ENCODE data around the gene DCBLD2.
"Not testable (repeated sequence)": the region's sequence is repeated elsewhere in the genome, so short reads cannot be mapped to it uniquely, and the experiment has no call there.

Gene DCBLD2

DNA sequence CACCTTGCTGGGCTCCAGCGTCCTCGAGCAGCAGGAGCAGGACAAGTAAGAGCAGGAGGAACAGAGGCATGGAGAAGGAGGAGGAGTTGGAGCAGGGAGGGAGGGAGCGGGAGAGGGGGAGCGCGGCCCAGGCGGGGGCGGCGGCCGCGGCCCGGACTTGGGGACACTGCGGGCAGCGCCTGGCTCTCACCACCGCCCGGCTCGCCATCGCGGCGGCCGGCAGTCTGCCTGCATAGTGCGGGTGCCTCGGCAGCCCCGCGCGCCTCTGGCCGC, 440 bp downstream of the DCBLD2 start:
- no peak for DNase-seq
- Mint-ChIP-seq H3K4me1 (peaks cover 15% of the 10 kb centered on the region), H3K4me3 (peak overlapping the region; percentile 79), H3K36me3 (no peaks in the 10 kb centered on the region), H3K27ac (no peak overlapping the region), H3K9me3 (no peaks in the 10 kb centered on the region), H3K27me3 (peaks cover 25% of the 10 kb centered on the region)
- CTCF ChIA-PET: no interaction called here

DNA sequence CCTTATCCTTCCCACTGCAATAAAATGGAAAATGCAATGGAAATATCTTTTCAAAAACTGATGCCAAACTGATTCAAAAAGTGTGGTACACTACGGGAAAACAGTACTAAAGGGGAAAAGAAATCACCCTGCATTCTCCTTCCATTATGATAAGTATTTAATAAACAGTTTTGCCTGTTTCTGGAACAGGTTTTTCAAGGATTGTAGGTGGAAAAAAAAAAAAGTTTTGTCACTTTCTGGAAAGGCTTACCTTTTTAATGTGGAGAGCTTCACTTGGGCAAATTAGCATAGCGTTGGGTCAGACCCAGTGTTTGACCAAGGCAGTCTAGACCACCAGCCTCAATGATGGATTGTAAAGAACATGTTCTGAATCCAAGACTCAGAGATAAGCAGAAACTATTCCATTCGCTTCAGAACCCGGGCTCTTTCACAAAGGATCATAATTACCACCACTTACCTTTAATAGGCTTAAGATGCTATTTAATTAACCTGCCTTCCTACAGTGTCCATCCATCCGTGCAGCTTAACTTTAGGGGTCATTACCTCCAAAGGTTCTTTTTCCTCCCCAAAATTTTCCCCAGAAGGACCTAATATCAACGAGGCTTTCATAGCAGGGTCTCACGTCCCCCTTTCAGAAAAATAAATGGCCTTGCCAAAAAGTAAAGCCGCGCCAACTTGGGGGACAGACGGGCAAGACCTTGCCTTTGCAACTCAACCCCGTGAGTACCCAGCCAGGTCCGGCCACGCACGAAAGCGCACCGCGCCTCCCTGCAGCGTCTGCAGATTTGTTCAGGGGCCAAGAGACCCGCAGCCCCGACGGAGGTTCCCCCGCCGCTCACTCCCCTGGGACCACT, 1.0 kb downstream of the DCBLD2 start:
- H3K27me3 Mint-ChIP-seq: peaks cover 25% of the 10 kb centered on the region
- H3K9me3 Mint-ChIP-seq: no peaks in the 10 kb centered on the region
- H3K36me3 Mint-ChIP-seq: no peaks in the 10 kb centered on the region
- no peak overlapping the region for H3K27ac Mint-ChIP-seq
- DNase-seq: peak; percentile 37
- H3K4me3 Mint-ChIP-seq: peak overlapping the region; percentile 79
- H3K4me1 Mint-ChIP-seq: peaks cover 15% of the 10 kb centered on the region
- CTCF ChIA-PET: interaction anchor here (0.9 kb wide), 1 partner anchor 11 kb away, joined by 3 read pairs; no protein-coding TSS in a partner anchor

DNA sequence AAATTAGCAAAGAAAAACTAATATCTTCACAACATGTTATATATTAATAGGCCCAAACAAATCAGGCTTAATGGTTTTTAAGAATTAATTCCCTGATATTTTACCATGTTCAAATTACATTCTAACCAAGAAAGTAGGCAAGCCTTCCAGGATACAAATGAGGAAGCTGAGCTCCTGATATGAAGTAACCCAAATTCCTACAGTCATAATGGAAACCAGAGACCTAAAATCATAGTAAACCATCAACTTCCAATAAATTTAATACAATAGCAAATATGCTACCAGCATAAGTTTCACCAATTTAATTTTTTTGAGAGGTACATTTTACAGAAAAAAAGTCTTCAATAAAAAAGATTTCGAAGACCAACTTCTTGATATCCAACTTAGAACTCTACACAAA, 3.8 kb downstream of the DCBLD2 start:
- Mint-ChIP-seq H3K4me1 (peaks cover 15% of the 10 kb centered on the region), H3K9me3 (no peaks in the 10 kb centered on the region), H3K27me3 (peaks cover 17% of the 10 kb centered on the region), H3K27ac (no peak overlapping the region), H3K36me3 (no peaks in the 10 kb centered on the region), H3K4me3 (no peak overlapping the region)
- DNase-seq: no peak
- CTCF ChIA-PET: no interaction called here

DNA sequence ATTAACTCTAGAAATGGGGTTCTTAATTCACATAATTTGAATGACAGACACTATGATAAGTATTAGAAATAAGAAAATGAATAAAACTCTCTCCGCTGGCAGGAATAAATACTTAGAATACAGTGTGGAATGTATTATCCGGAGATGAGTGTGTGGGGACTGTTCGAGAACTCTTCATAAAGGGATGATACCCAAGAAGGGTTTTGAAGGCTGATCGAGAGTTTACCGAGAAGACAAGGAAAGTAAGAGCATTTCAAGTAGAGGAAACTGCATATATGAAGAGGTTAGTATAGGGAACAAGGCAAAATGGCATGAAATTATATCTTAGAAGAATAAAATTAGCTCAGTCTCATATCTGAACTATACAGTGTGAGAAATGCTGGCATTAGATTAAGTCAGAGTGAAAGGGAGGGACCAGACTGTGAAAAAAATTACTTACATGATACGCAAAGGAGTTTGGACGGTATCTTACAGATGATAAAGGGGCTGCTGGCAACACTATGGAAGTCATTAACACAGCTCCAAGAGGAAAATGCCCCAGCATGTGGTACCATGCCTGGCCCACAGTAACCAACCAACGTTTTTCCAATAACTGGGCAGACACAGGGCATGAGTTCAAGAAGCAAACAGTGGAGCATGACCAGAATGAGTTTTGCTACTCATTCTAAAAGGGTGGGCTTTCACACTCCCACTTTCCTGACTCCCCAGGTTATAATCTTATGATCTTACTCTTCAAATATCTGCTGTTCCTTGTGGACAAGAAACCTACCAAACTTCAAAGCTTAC, 6.5 kb downstream of the DCBLD2 start:
- no peak overlapping the region for H3K27ac Mint-ChIP-seq
- no peak overlapping the region for H3K4me3 Mint-ChIP-seq
- CTCF ChIA-PET: no interaction called here
- no peaks in the 10 kb centered on the region for H3K9me3 Mint-ChIP-seq
- no peaks in the 10 kb centered on the region for H3K36me3 Mint-ChIP-seq
- H3K27me3 Mint-ChIP-seq: peaks cover 5% of the 10 kb centered on the region
- no peak for DNase-seq
- peaks cover 3% of the 10 kb centered on the region for H3K4me1 Mint-ChIP-seq

DNA sequence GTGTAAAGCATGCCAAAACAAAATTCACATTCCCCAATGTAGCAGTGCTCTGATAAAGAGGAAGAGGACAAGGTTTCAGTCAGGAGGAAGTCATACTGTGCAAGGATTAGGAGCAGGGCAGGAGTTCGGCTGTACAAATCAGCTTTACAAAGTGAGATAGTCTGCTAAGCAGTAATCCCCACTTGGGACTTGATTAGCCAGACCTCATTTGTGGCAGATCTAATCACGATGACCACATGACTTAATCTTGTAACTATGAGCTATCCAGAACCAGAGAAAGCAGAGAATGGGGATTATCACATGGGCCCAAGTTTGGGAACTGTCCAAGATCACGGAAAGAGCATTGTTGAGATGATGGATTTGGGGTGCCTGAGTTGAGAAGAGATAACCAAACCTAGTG, 7.8 kb downstream of the DCBLD2 start:
- no peak for DNase-seq
- H3K36me3 Mint-ChIP-seq: no peaks in the 10 kb centered on the region
- no peaks in the 10 kb centered on the region for H3K27me3 Mint-ChIP-seq
- H3K4me3 Mint-ChIP-seq: no peak overlapping the region
- no peaks in the 10 kb centered on the region for H3K9me3 Mint-ChIP-seq
- no peak overlapping the region for H3K27ac Mint-ChIP-seq
- no peaks in the 10 kb centered on the region for H3K4me1 Mint-ChIP-seq
- CTCF ChIA-PET: no interaction called here

DNA sequence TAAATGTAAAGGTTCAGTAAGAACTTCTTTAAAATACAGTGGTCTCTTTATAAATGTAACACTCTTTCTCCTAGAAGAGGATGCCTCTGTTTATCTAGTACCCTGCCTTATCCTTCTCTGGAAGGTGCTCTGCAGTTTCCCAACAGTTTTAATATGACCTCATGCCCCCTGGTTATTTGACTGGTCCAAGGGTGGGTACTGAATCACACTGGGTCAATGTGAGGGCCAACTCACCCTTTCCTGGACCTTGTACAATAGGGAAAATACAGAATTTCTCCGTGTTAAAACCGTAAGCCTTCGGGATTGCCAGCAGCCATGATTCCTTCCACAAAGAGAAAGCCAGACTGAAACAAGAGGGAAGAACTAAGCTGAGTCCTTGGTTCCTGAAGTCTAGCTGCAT, 9.2 kb downstream of the DCBLD2 start:
- Mint-ChIP-seq H3K4me3 (no peak overlapping the region), H3K27ac (no peak overlapping the region), H3K9me3 (no peaks in the 10 kb centered on the region), H3K4me1 (no peaks in the 10 kb centered on the region), H3K36me3 (no peaks in the 10 kb centered on the region), H3K27me3 (no peaks in the 10 kb centered on the region)
- DNase-seq: no peak
- CTCF ChIA-PET: no interaction called here

DNA sequence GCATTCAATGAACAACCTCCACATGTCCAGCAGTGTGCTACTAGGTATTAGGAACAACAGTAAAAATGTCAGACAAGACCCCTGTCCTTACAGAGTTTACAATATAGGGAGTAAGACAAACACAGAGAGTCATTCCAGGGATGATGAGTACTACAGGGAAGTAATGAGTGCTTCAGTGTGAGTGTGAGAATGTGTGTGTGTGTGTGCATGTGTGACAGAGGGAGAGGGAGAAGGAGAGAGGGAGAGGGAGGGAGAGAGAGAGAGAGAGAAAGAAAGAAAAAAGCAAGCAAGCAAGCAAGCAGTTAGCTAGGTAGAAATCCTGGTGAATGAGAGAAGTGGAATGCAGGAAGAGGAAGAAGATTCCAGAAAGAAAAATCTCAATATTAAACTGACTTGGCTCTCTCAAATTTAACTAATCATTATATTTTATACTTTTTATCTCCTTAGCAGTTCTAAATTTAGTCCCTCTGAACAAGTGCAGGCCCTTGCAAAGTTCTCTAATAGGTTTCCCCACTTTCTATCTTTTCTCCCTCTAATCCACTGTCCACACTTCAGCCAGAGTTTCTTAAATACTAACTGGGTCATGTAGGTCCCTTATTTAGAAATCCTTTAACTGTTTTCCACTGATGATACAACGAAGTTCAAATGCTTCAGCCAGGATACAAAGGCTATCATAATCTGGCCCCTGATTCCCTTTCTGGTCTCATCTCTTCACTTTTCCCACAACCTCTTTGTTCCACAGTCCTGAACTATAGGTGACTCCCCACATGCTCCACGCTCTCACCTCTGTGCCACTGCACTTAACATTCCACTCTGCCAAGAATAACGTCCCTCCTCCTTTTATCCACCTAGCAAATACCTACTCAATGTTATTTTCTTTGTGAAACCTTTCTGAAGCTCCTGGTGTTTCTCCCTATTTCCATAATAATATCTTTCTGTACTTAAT, 10.3 kb downstream of the DCBLD2 start:
- DNase-seq: no peak
- Mint-ChIP-seq H3K27me3 (no peaks in the 10 kb centered on the region), H3K4me1 (no peaks in the 10 kb centered on the region), H3K27ac (no peak overlapping the region), H3K4me3 (no peak overlapping the region), H3K36me3 (no peaks in the 10 kb centered on the region), H3K9me3 (no peaks in the 10 kb centered on the region)
- CTCF ChIA-PET: no interaction called here

DNA sequence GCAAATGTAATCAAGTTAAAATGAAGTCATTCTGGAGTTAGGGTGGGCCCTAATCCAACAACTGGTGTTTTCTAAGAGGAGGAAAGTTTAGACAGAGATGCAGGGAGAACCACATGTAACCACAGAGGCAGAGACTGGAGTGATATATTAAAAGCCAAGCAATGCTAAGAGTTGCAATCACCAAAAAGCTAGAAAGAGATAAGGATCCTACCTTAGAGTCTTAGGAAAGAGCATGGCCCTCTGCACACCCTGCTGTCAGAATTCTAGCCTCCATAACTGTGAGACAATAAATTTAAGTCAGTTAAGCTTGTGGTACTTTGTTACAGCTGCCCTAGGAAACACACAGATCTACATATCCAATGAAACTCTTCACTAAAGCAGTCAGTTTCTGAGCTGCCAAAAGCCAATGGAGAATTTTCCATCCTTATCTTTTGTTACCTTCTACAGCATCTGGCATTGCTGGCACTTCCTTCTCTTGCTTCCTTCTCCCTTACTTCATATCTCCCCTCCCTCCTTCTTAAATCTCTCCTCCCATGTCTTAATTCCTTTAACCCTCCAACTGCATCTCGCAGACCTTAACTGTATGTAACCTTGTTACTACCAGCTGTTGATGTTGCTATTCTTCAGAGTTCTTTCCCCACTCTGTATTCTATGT, 11.2 kb downstream of the DCBLD2 start:
- no peaks in the 10 kb centered on the region for H3K9me3 Mint-ChIP-seq
- DNase-seq: no peak
- no peaks in the 10 kb centered on the region for H3K4me1 Mint-ChIP-seq
- no peak overlapping the region for H3K4me3 Mint-ChIP-seq
- H3K27ac Mint-ChIP-seq: no peak overlapping the region
- no peaks in the 10 kb centered on the region for H3K36me3 Mint-ChIP-seq
- CTCF ChIA-PET: interaction anchor here (1.6 kb wide), 1 partner anchor 10 kb away, joined by 3 read pairs; no protein-coding TSS in a partner anchor
- no peaks in the 10 kb centered on the region for H3K27me3 Mint-ChIP-seq

DNA sequence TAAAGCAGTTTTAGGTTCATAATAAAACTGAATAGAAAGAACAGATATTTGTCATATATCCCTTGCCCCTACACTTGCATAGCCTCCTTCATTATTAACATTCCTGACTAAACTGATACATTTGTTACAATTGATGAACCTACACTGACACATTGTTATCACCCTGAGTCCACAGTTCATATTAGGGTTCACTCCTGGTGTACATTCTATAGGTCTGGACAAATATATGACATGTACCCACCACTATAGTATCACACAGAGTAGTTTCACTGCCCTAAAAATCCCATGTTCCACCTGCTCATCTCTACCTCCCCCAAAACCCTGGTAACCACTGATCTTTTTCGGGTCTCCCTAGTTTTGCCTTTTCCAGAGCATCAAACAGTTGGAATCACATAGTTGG, 13.8 kb downstream of the DCBLD2 start:
- Mint-ChIP-seq H3K27ac (no peak overlapping the region), H3K4me1 (no peaks in the 10 kb centered on the region), H3K9me3 (no peaks in the 10 kb centered on the region), H3K36me3 (no peaks in the 10 kb centered on the region), H3K27me3 (no peaks in the 10 kb centered on the region), H3K4me3 (no peak overlapping the region)
- CTCF ChIA-PET: interaction anchor here (0.9 kb wide), 1 partner anchor 9 kb away, joined by 3 read pairs; no protein-coding TSS in a partner anchor
- DNase-seq: no peak

DNA sequence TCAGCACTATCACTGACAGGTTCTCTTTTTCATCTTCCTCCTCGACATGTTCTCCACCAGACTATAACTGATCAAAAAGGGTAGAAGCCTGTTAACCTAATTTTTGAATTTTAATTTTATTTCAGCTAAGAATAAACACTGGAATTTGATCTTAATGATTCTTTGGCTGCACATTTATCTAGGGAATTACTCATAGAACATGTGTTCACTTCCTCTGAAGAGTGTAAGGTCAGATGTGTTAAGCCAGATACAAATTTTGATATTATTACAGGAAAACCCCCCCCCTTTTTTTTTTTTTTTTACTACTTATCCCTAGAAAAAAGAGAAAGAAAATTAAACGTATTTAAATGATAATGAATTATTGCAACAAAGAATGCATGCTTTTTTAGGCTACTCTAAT, 15.0 kb downstream of the DCBLD2 start:
- Mint-ChIP-seq H3K27me3 (no peaks in the 10 kb centered on the region), H3K4me3 (no peak overlapping the region), H3K27ac (no peak overlapping the region), H3K9me3 (peaks cover 2% of the 10 kb centered on the region), H3K4me1 (no peaks in the 10 kb centered on the region), H3K36me3 (peaks cover 2% of the 10 kb centered on the region)
- no peak for DNase-seq
- CTCF ChIA-PET: no interaction called here

DNA sequence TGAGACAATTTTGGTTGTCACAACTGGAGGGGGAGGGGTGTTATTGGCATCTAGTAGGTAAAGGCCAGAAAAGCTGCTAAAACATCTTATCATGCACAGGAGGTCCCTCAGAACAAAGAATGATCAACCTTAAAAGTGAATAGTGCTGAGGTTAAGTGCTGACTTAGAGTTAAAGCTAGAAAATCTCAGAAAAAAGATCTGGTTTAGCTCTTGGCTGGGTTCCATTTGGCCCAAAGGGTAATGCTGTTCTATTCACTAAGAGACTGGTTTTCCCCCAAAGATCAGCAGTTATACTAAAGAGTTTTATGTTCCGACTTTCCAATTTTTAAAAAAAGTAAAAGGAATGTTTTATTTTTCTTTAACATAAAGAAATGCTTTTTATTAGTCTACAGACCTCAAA, 15.6 kb downstream of the DCBLD2 start:
- H3K36me3 Mint-ChIP-seq: peaks cover 2% of the 10 kb centered on the region
- no peak overlapping the region for H3K27ac Mint-ChIP-seq
- DNase-seq: no peak
- H3K4me3 Mint-ChIP-seq: no peak overlapping the region
- H3K4me1 Mint-ChIP-seq: no peaks in the 10 kb centered on the region
- H3K9me3 Mint-ChIP-seq: peaks cover 2% of the 10 kb centered on the region
- CTCF ChIA-PET: no interaction called here
- no peaks in the 10 kb centered on the region for H3K27me3 Mint-ChIP-seq

DNA sequence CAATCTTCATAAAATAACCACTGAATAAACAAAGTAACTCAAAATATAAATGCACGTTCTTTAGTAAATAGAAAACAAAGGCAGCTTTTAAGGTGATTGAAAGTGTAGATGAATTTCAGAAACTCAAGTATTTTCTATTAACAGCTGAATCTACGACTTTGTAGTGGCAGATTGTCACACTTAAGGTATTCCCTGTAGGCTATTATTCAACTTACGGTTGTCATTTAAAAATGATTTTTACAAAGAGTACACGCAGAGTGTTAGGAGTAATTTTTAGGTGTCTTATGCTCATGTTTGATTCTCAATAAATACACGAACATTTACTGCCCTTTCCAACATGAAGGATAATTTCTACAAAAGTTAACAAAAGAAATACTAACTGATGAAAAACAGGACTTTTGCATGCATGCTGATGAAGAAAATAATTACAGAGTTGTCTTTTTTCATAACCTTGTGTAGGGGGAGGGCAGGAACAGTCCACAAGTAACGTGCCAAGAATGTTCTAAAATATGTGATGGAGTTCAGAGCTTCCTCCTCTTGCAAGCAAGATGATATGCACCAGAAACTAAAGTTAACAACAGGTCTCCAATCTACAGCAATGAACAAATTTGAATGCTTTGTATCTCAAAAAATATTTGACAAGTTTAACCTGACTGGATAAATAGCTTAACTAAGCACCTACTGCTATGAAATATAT, 16.7 kb downstream of the DCBLD2 start:
- CTCF ChIA-PET: interaction anchor here (0.7 kb wide), 1 partner anchor 395 kb away, joined by 3 read pairs; no protein-coding TSS in a partner anchor
- no peaks in the 10 kb centered on the region for H3K27me3 Mint-ChIP-seq
- H3K4me3 Mint-ChIP-seq: no peak overlapping the region
- no peak overlapping the region for H3K27ac Mint-ChIP-seq
- DNase-seq: no peak
- H3K4me1 Mint-ChIP-seq: no peaks in the 10 kb centered on the region
- peaks cover 2% of the 10 kb centered on the region for H3K9me3 Mint-ChIP-seq
- peaks cover 2% of the 10 kb centered on the region for H3K36me3 Mint-ChIP-seq

DNA sequence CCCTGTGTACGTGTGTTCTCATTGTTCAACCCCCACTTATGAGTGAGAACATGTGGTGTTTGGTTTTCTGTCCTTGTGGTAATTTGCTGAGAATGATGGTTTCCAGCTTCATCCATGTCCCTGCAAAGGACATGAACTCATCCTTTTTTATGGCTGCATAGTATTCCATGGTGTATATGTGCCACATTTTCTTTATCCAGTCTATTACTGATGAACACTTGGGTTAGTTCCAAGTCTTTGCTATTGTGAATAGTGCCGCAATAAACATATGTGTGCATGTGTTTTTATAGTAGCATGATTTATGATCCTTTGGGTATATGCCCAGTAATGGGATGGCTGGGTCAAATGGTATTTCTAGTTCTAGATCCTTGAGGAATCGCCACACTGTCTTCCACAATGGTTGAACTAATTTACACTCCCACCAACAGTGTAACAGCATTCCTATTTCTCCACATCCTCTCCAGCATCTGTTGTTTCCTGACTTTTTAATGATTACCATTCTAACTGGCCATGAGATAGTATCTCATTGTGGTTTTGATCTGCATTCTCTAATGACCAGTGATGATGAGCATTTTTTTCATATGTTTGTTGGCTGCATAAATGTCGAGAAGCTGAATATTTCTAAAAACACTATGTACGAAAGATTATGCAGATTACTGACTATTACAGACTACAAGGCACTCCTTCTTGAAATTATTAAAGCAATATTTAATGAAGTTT, 18.7 kb downstream of the DCBLD2 start:
- H3K4me1 Mint-ChIP-seq, H3K9me3 Mint-ChIP-seq, H3K27me3 Mint-ChIP-seq, H3K36me3 Mint-ChIP-seq, H3K27ac Mint-ChIP-seq, DNase-seq, CTCF ChIA-PET, H3K4me3 Mint-ChIP-seq: not testable (repeated sequence)
